DND-41 (cell line): Measurements from ENCODE around the gene NCAPD3.

ENCODE experiments used
- ATAC-seq: fragments of 200-7000 bp; cut with Tn5 transposase; 3 replicates; pipeline ENCODE4 v1.9.1; 2021; ENCODE audit warnings: low read depth; ENCODE audit not compliant: insufficient read depth
- DNase-seq: peaks from one replicate; pipeline ENCODE4 v3.0.0-alpha.2; 2020
- H2AFZ ChIP-seq: 2 replicates; pipeline ENCODE4 v1.6.0; 2012; ENCODE audit warnings: low read depth, low read length
- H3K27ac ChIP-seq: 2 replicates; pipeline ENCODE4 v1.5.1; 2012; ENCODE audit warnings: low read length, inconsistent platforms
- H3K27me3 ChIP-seq: fragments of 200-600 bp; sonication (generic); 2 replicates; pipeline ENCODE4 v1.6.0; 2012; ENCODE audit warnings: low read length, mild to moderate bottlenecking, inconsistent platforms; ENCODE audit not compliant: insufficient read depth, poor library complexity
- H3K36me3 ChIP-seq: 2 replicates; pipeline ENCODE4 v1.5.1; 2012; ENCODE audit warnings: low read length, inconsistent platforms; ENCODE audit not compliant: insufficient read depth
- H3K4me1 ChIP-seq: 2 replicates; pipeline ENCODE4 v1.5.1; 2012; ENCODE audit warnings: mild to moderate bottlenecking, low read length; ENCODE audit not compliant: insufficient read depth
- H3K4me2 ChIP-seq: 2 replicates; pipeline ENCODE4 v1.6.0; 2012; ENCODE audit warnings: mild to moderate bottlenecking, moderate library complexity, low read length, inconsistent platforms; ENCODE audit not compliant: insufficient read depth
- H3K4me3 ChIP-seq, 2 experiments: fragments of 200-600 bp in 1 of 2; shearing (Covaris generic) in 1 of 2; 2 replicates each; pipeline ENCODE4 v1.5.1; 2012 to 2016; ENCODE audit warnings: inconsistent platforms in 2 of 2, low read length in 2 of 2, mild to moderate bottlenecking in 2 of 2, low read depth in 1 of 2, moderate library complexity in 1 of 2
- H3K79me2 ChIP-seq: 2 replicates; pipeline ENCODE4 v1.6.0; 2012; ENCODE audit warnings: low read length, inconsistent platforms; ENCODE audit not compliant: insufficient read depth
- H3K9ac ChIP-seq: 2 replicates; pipeline ENCODE4 v1.6.0; 2012; ENCODE audit warnings: low read depth, mild to moderate bottlenecking, inconsistent platforms, low read length, moderate library complexity
- H3K9me3 ChIP-seq: 2 replicates; pipeline ENCODE4 v1.5.1; 2012; ENCODE audit warnings: low read length, moderate library complexity, mild to moderate bottlenecking, inconsistent platforms; ENCODE audit not compliant: insufficient read depth, severe bottlenecking
- H4K20me1 ChIP-seq: 2 replicates; pipeline ENCODE4 v1.6.0; 2012; ENCODE audit warnings: low read length; ENCODE audit not compliant: insufficient read depth
- EZH2 ChIP-seq: IDR thresholded peaks from 3 replicates; pipeline ENCODE4 v1.6.1; 2012; ENCODE audit warnings: borderline replicate concordance, low read depth, mild to moderate bottlenecking, moderate library complexity, low read length, inconsistent platforms; ENCODE audit not compliant: severe bottlenecking
- TF ChIP-seq, protein P1 (sequence below): IDR thresholded peaks from 2 replicates; pipeline ENCODE4 v1.5.1; 2012; ENCODE audit warnings: borderline replicate concordance, low read length, moderate library complexity, mild to moderate bottlenecking; ENCODE audit not compliant: poor library complexity, severe bottlenecking; ENCODE audit errors: extremely low read depth

The NCAPD3 gene

DNA sequence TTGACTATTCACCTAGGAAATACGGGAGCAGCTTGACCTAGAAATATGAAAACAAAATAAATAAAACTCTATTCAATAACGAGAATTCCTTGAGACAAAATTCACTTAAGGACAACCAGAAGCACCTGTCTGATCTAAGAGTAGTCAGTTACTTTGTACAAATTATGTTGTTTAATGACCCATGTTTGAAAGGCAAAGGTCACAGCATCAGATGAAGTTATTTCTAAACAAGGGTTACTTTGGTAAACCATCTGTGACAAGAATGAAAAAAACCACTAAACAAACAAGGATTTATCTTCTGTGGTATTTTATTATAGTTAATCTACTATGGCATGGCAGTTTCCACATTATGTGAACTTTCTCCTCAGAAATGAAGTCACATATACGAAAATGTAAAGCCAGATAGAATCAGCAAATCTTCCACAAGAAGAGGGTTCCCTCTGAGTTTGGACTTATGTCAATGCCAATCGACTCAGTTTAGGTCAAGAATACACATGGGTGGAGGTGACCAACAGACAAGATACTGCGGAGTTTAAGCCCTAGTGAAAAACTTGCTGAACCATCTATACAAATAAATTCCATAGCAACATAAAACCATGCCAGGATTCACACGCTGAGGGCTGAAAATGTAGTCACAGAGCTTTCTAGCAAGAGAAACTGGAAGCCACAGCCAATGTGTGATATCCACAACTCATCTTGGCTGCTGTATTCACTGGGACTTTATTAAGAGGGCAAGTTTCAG lies 53.4 kb downstream of the NCAPD3 start:
- TF ChIP-seq, protein P1, sequence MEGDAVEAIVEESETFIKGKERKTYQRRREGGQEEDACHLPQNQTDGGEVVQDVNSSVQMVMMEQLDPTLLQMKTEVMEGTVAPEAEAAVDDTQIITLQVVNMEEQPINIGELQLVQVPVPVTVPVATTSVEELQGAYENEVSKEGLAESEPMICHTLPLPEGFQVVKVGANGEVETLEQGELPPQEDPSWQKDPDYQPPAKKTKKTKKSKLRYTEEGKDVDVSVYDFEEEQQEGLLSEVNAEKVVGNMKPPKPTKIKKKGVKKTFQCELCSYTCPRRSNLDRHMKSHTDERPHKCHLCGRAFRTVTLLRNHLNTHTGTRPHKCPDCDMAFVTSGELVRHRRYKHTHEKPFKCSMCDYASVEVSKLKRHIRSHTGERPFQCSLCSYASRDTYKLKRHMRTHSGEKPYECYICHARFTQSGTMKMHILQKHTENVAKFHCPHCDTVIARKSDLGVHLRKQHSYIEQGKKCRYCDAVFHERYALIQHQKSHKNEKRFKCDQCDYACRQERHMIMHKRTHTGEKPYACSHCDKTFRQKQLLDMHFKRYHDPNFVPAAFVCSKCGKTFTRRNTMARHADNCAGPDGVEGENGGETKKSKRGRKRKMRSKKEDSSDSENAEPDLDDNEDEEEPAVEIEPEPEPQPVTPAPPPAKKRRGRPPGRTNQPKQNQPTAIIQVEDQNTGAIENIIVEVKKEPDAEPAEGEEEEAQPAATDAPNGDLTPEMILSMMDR, result no peak
- TF ChIP-seq EZH2, result no peak

DNA sequence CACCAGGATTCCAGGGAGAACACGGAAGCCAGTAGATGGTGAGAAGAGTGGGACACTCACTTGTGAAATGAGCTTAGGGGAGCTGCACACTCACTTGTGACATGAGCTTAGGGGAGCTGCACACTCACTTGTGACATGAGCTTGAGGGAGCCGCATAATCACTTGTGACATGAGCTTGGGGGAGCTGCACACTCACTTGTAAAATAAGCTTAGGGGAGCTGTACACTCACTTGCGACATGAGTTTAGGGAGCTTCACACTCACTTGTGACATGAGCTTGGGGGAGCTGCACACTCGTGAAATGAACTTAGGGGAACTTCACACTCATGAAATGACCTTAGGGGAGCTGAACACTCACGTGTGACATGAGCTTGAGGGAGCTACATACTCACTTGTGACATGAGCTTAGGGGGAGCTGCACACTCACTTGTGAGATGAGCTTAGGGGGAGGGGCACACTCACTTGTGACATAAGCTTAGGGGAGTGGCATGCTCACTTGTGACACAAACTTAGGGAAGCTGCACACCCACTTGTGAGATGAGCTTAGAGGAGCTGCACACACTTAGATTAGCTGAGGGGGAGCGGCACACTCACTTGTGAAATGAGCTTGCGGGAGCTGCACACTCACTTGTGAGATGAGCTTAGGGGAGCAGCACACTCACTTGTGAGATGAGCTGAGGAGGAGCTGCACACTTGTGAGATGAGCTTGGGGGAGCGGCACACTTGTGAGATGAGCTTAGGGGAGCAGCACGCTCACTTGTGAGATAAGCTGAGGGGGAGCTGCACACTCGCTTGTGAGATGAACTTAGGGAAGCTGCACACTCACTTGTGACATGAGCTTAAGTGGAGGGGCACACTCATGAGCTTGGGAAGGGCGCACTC lies 59.0 kb downstream of the NCAPD3 start:
- H3K4me2 ChIP-seq, result no peak overlapping the region
- peaks cover 90% of the 10 kb centered on the region for H3K36me3 ChIP-seq
- no peaks in the 10 kb centered on the region for H3K79me2 ChIP-seq
- H2AFZ ChIP-seq, result no peak overlapping the region
- ATAC-seq (no peak; the same call in 2 of the 3 replicates), DNase-seq (no peak)
- no peak overlapping the region for H3K4me3 ChIP-seq
- no peaks in the 10 kb centered on the region for H3K9me3 ChIP-seq
- H3K4me1 ChIP-seq, result no peaks in the 10 kb centered on the region
- H3K9ac ChIP-seq, result no peak overlapping the region
- H3K27me3 ChIP-seq, result no peaks in the 10 kb centered on the region
- no peak for TF ChIP-seq EZH2
- TF ChIP-seq, protein P1, result no peak
- H4K20me1 ChIP-seq, result peaks cover 21% of the 10 kb centered on the region
- peak overlapping the region; percentile 28 for H3K27ac ChIP-seq

More for the DNA sequence above, 53.4 kb downstream of the NCAPD3 start:
- H3K4me2 ChIP-seq, result no peak overlapping the region
- no peak overlapping the region for H3K9ac ChIP-seq
- no peak for ATAC-seq
- H3K27ac ChIP-seq, result no peak overlapping the region
- no peak for DNase-seq
- peaks cover 17% of the 10 kb centered on the region for H4K20me1 ChIP-seq
- H3K36me3 ChIP-seq, result peaks cover 92% of the 10 kb centered on the region
- H3K4me1 ChIP-seq, result no peaks in the 10 kb centered on the region
- no peak overlapping the region for H3K4me3 ChIP-seq
- no peaks in the 10 kb centered on the region for H3K27me3 ChIP-seq
- no peaks in the 10 kb centered on the region for H3K9me3 ChIP-seq
- H2AFZ ChIP-seq, result no peak overlapping the region
- H3K79me2 ChIP-seq, result peaks cover 3% of the 10 kb centered on the region; the same call in 1 of the 2 replicates

DNA sequence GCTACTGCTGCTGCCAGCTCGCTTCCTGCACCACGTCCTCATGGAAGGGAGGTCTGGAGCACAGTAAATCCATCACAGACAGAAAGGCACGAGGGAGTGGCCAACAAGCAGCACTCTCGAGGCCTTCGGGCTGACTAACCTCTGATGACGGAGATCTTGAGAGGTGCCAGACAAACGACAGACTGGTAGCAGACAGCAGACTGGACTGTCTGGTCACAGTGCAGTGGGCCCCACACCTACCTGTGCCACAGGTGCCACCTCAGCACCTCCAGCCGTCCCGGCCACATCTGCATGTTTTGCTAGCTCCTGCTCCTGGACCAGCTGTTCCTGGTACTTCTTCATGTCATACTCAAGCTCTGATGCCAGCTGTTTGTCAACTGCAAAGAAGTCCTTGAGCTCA lies 64.1 kb downstream of the NCAPD3 start:
- Histone ChIP-seq H3K4me2 (no peak overlapping the region), H3K9ac (no peak overlapping the region), H3K9me3 (no peaks in the 10 kb centered on the region), H3K27me3 (no peaks in the 10 kb centered on the region), H4K20me1 (peaks cover 18% of the 10 kb centered on the region), H3K79me2 (no peaks in the 10 kb centered on the region), H3K4me3 (no peak overlapping the region), H2AFZ (no peak overlapping the region), H3K36me3 (peaks cover 98% of the 10 kb centered on the region), H3K4me1 (no peaks in the 10 kb centered on the region), H3K27ac (no peak overlapping the region)
- TF ChIP-seq, protein P1, result no peak
- TF ChIP-seq EZH2, result no peak
- no peak for ATAC-seq
- DNase-seq, result no peak
